ENCODE results near the gene PAQR5. TPM values are rescaled to one million over a fixed set of nuclear protein-coding genes. Genes with fewer than 3 reads are reported as not detected.

The PAQR5 gene
- total and polyA plus RNA-seq, 3 donors from 2014 or later: 0.25 to 4.5 (median 0.31) TPM

DNA sequence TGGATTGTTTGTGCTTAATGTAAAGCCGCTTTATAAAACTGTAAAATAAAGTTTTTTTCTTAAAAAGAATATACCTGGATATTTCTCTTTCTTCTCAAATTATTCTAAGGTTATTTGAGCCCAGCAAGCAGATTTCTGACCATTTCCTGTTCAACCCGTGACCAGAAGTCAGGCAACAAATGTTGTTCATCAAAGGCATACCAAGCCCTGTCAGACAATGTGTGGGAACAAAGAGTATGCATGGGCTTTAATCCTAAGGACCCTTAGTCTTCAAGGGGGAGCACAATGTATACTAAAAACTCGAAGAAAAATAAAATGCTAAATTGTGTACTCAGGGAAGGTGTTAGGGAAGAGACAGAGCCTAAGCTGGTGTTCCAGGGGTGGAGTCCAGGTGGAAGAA, 26.6 kb upstream of the PAQR5 start:
- Histone ChIP-seq H3K4me1 (peaks cover 13% of the 10 kb centered on the region), H3K27ac (no peak overlapping the region), H3K36me3 (ENCODE audit: low read depth, missing control alignments) (no peaks in the 10 kb centered on the region), H3K9me3 (no peaks in the 10 kb centered on the region), H3K27me3 (no peaks in the 10 kb centered on the region), H3K4me3 (no peak overlapping the region)
- intact Hi-C loops (cut with DNase I; ENCODE audit: low total_unique reads): no loop called here
- TF ChIP-seq POLR2A (IDR thresholded peaks at IDR 0.05) (no peak), CTCF (IDR thresholded peaks at IDR 0.05) (no peak)
- no peak for DNase-seq
- 78 to 90% methylated on average over 3 of the region's 3 CpGs for WGBS, 2 donors

- Histone ChIP-seq H3K4me1 (peaks cover 13% of the 10 kb centered on the region), H3K27me3 (no peaks in the 10 kb centered on the region), H3K27ac (no peak overlapping the region), H3K36me3 (ENCODE audit: low read depth, missing control alignments) (no peaks in the 10 kb centered on the region), H3K4me3 (no peak overlapping the region), H3K9me3 (no peaks in the 10 kb centered on the region)
- intact Hi-C loops (cut with DNase I; ENCODE audit: low total_unique reads): no loop called here
- WGBS, 2 donors: 57 to 58% methylated on average over 6 of the region's 6 CpGs
- TF ChIP-seq POLR2A (IDR thresholded peaks at IDR 0.05): no peak
- no peak for TF ChIP-seq CTCF (IDR thresholded peaks at IDR 0.05)
- no peak for DNase-seq
Observed at GRCh38 chr15:69272891-69273290, 25.8 kb upstream of the PAQR5 start.

DNA sequence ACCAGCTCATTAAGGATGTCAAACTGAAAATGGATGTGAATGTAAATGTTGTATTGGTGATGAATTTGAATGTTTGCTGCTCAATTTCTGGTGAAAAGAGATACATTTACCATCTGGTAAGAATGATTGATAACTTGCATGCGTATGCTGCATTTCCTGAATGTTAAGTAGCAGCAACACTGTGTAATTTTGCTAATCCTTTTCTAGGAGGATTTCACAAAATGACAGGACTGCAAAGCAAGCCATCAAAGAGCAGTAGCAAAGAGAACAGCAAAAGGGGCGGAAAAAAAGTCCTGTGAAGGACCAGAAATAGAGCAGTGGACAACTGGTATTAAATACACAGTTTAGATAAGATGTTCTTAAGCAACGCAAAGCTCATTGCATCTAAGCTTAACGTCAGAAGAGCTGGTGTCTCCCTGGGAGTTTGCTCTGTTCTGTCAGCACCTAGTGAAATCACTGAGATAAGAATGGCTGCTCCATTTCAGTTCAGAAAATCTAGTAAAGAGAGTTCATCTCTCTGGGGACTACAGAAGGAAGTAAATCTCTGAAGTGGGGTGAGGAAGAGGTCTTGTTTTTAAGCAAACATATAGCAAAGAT, 23.5 kb upstream of the PAQR5 start:
- no peak for DNase-seq
- no peak overlapping the region for H3K4me3 ChIP-seq
- TF ChIP-seq POLR2A (IDR thresholded peaks at IDR 0.05) (no peak), CTCF (IDR thresholded peaks at IDR 0.05) (no peak)
- peaks cover 13% of the 10 kb centered on the region for H3K4me1 ChIP-seq
- no peak overlapping the region for H3K27ac ChIP-seq
- 59 to 75% methylated on average over 4 of the region's 4 CpGs for WGBS, 2 donors
- H3K27me3 ChIP-seq: no peaks in the 10 kb centered on the region
- intact Hi-C loops (cut with DNase I; ENCODE audit: low total_unique reads): no loop called here
- no peaks in the 10 kb centered on the region for H3K9me3 ChIP-seq
- H3K36me3 ChIP-seq (ENCODE audit: low read depth, missing control alignments): no peaks in the 10 kb centered on the region

DNA sequence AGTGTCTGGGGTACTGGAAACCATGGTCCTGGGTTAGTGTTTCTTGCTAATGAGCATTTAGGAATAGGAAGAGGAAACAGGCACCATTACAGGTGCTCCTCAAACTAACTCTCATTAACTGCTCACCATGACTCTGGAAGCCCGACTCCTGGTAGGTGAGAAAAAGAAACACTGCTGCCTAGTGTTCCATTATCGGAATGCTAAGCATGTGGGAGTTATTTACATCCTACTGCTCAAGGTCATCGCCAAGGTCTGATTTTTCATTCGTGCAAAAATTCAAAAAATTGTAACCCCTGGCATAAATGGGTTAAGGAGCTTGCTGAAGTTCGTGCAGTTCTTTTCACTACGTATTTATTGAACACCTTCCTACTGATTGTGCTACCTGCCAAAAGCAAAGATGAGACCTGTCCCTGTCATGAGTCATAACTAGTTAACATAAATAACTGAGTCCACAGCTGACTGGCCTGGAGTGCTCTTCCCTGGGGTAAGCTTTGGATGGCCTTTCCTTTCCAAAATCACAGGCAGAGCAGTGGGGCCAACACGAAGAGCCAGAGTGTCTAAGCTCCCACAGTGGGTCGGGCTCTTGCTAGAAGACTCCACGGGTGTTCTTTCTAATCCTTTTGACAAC, 22.7 kb upstream of the PAQR5 start:
- Histone ChIP-seq H3K4me1 (peaks cover 13% of the 10 kb centered on the region), H3K9me3 (no peaks in the 10 kb centered on the region), H3K27me3 (no peaks in the 10 kb centered on the region), H3K27ac (no peak overlapping the region), H3K4me3 (no peak overlapping the region), H3K36me3 (ENCODE audit: low read depth, missing control alignments) (no peaks in the 10 kb centered on the region)
- WGBS, 2 donors: 25 to 39% methylated on average over 9 of the region's 9 CpGs
- TF ChIP-seq POLR2A (IDR thresholded peaks at IDR 0.05) (no peak), CTCF (IDR thresholded peaks at IDR 0.05) (no peak)
- no peak for DNase-seq
- intact Hi-C loops (cut with DNase I; ENCODE audit: low total_unique reads): no loop called here

DNA sequence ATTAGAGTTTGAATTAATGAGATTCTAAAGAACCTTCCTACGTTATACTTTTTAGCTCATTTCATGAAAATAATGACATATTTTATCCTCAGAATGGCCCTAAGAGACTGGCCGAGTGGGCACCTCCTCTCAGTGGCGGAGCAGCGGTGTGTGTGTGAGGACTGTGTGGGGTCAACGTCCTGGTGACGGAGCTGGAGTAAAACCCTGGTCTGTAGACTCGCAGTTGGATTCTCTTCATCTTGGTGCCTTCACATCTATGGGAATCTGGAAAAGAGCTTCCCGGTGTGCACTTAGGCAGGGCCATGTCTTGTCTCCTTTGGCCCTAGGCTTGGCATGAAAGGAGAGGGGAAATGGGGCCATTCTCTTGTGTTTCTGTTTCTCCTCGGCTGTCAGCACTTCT, 21.4 kb upstream of the PAQR5 start:
- DNase-seq: no peak
- Histone ChIP-seq H3K27ac (no peak overlapping the region), H3K4me1 (peaks cover 13% of the 10 kb centered on the region), H3K36me3 (ENCODE audit: low read depth, missing control alignments) (no peaks in the 10 kb centered on the region), H3K9me3 (no peaks in the 10 kb centered on the region), H3K4me3 (no peak overlapping the region), H3K27me3 (no peaks in the 10 kb centered on the region)
- intact Hi-C loops (cut with DNase I; ENCODE audit: low total_unique reads): no loop called here
- WGBS, 2 donors: 89 to 91% methylated on average over 9 of the region's 9 CpGs
- TF ChIP-seq POLR2A (IDR thresholded peaks at IDR 0.05) (no peak), CTCF (IDR thresholded peaks at IDR 0.05) (no peak)

Data from testis (tissue), 3 donors.